ENCODE measurements around the gene NUDT9. TPM values are rescaled to one million over a fixed set of nuclear protein-coding genes. Genes with fewer than 3 reads are reported as not detected.

NUDT9 gene
- total RNA-seq, 4 donors from 2014 or later = 20.4 to 38.2 (median 28.4) TPM

DNA sequence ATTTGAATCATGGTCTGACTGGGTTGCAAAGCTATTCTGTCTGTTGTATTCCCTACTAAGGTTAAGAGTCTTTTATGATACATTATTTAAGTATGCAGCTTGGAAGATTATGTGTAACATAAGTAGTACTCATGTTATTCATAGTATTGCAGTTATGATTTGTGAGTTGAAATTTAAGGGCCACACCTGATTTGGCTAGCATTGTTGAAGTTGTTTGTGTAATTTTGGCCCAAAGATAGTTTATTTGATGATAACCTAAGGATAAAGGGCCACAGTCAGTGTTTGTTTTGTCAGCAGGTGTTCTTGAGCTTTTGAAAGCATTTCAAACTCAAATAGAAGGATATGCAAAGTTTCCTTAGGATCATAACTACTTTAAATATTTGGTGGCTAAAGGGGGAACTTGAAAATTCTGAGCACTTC lies 38.9 kb downstream of the NUDT9 start:
- Histone ChIP-seq H3K4me3 (replicated peaks in 1 of 3) (no peak overlapping the region), H3K9me3 (no peaks in the 10 kb centered on the region), H3K27me3 (no peaks in the 10 kb centered on the region), H3K27ac (no peak overlapping the region), H3K36me3 (peaks cover 0 to 12% of the 10 kb centered on the region in 2 donors), H3K4me1 (no peaks in the 10 kb centered on the region)
- intact Hi-C loops (cut with DNase I) = no loop called here
- TF ChIP-seq POLR2A (IDR thresholded peaks at IDR 0.05) = no peak
- TF ChIP-seq, protein P1, sequence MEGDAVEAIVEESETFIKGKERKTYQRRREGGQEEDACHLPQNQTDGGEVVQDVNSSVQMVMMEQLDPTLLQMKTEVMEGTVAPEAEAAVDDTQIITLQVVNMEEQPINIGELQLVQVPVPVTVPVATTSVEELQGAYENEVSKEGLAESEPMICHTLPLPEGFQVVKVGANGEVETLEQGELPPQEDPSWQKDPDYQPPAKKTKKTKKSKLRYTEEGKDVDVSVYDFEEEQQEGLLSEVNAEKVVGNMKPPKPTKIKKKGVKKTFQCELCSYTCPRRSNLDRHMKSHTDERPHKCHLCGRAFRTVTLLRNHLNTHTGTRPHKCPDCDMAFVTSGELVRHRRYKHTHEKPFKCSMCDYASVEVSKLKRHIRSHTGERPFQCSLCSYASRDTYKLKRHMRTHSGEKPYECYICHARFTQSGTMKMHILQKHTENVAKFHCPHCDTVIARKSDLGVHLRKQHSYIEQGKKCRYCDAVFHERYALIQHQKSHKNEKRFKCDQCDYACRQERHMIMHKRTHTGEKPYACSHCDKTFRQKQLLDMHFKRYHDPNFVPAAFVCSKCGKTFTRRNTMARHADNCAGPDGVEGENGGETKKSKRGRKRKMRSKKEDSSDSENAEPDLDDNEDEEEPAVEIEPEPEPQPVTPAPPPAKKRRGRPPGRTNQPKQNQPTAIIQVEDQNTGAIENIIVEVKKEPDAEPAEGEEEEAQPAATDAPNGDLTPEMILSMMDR (IDR thresholded peaks at IDR 0.05) = no peak
- no peak for DNase-seq

DNA sequence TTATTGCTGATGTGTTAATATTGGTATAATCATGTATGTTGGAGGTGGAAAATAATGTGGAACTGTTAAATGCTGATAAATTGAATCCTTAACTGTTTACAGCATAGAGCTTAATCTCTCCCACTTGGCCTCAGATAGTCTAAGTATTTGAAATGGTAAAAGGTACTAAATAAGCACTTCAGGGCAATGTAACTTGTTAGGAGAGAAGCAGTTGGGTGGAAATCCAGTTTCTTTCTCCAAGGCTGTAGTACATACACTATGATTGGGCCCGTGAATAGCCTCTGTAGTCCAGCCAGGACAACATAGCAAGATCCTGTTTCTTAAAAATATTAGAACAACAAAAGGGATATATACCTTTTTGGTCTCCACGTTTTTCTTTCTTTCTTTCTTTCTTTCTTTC lies 39.7 kb downstream of the NUDT9 start:
- H3K4me3 ChIP-seq (replicated peaks in 1 of 3) = no peak overlapping the region
- intact Hi-C loops (cut with DNase I) = no loop called here
- H3K36me3 ChIP-seq = peaks cover 0 to 12% of the 10 kb centered on the region in 2 donors
- no peak overlapping the region for H3K27ac ChIP-seq
- H3K9me3 ChIP-seq = no peaks in the 10 kb centered on the region
- H3K27me3 ChIP-seq = no peaks in the 10 kb centered on the region
- H3K4me1 ChIP-seq = no peaks in the 10 kb centered on the region
- DNase-seq = no peak
- WGBS, 2 donors = 91 to 93% methylated on average over 2 of the region's 2 CpGs
- TF ChIP-seq POLR2A (IDR thresholded peaks at IDR 0.05) = no peak
- TF ChIP-seq, protein P1 (IDR thresholded peaks at IDR 0.05) = no peak

DNA sequence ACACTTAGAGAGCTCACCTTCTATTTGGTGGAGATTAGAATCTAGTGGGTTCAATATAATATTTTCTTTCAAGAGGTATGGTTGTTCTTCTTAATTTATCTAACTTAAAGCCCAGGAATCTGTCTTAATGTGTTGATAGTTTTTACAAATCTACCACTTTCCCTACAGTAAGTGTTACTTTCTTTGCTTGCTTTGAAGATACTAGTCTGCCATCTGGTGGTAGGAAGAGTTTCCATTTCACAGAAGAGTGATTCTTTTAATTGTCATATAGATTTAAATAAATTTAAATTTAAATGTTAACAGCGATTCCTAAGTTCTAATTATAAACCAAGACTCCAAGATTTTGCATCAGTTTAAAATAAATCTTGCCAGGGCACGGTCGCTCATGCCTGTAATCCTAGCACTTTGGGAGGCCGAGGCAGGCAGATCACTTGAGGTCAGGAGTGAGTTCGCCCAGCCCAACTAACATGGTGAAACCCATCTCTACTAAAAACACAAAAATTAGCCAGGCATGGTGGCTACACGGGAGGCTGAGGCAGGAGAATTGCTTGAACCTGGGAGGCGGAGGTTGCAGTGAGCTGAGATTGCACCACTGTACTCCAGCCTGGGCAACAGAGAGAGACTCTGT lies 43.5 kb downstream of the NUDT9 start:
- DNase-seq = peak in 1 of 2 donors; percentile 3
- H3K27ac ChIP-seq = no peak overlapping the region
- WGBS, 2 donors = 38 to 42% methylated on average over 7 of the region's 7 CpGs

DNA sequence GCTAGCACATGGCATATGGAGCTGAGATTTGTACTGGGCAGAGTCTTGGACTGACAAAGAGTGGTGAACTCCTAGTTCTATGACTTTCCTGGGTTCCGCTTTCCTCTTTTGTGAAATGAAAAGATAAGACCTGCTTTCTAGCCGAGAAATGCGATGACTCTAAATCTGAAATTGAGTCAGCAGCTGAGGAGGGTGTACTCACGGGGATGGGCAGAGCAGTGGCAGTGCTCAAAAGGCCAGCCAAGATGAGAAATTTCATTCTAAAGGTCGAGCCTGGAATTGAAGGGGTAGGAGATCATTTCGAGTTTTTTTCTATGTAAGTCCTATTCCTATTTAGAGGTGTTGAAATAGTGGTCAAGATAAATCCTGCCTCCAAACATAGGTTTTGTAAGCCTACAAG lies 47.0 kb downstream of the NUDT9 start:
- WGBS, 2 donors = 91 to 93% methylated on average over 6 of the region's 6 CpGs
- H3K9me3 ChIP-seq = no peaks in the 10 kb centered on the region
- H3K27ac ChIP-seq = no peak overlapping the region
- H3K4me1 ChIP-seq = no peaks in the 10 kb centered on the region
- no peak for DNase-seq
- H3K36me3 ChIP-seq = no peaks in the 10 kb centered on the region
- TF ChIP-seq, protein P1 (IDR thresholded peaks at IDR 0.05) = no peak
- no peak for TF ChIP-seq POLR2A (IDR thresholded peaks at IDR 0.05)
- H3K27me3 ChIP-seq = no peaks in the 10 kb centered on the region
- intact Hi-C loops (cut with DNase I) = loop anchor here (5.0 kb wide), 1 partner anchor 92 kb away; no protein-coding TSS in a partner anchor
- H3K4me3 ChIP-seq (replicated peaks in 1 of 3) = no peak overlapping the region

More for the DNA sequence above, 43.5 kb downstream of the NUDT9 start:
- H3K36me3 ChIP-seq = no peaks in the 10 kb centered on the region
- H3K27me3 ChIP-seq = no peaks in the 10 kb centered on the region
- H3K4me3 ChIP-seq (replicated peaks in 1 of 3) = no peak overlapping the region
- intact Hi-C loops (cut with DNase I) = loop anchor here (5.0 kb wide), 1 partner anchor 89 kb away; no protein-coding TSS in a partner anchor
- H3K4me1 ChIP-seq = no peaks in the 10 kb centered on the region
- no peak for TF ChIP-seq POLR2A (IDR thresholded peaks at IDR 0.05)
- TF ChIP-seq, protein P1 (IDR thresholded peaks at IDR 0.05) = peak; percentile 17 to 78 (median 50)
- H3K9me3 ChIP-seq = no peaks in the 10 kb centered on the region

DNA sequence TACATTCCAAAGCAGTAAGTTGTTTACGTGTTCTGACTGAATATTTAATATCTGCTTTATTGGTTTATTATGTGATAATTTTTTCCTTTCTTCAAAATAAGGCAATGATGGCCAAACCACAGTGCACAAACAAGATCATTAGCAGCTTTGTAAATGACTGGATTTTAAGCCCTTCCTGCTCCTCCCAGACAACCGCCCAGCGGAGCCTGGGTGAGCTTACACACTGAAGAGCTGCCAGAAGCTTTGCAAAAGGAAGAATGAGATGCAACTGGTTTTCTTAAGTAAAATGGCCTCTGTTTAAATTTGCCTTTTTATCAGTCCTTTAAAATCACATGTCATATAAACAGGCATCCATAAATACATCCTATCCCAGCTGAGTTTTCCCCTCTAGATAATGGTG lies 54.6 kb downstream of the NUDT9 start:
- Histone ChIP-seq H3K4me1 (no peaks in the 10 kb centered on the region), H3K27ac (no peak overlapping the region), H3K27me3 (no peaks in the 10 kb centered on the region), H3K36me3 (no peaks in the 10 kb centered on the region), H3K4me3 (replicated peaks in 1 of 3) (no peak overlapping the region), H3K9me3 (no peaks in the 10 kb centered on the region)
- TF ChIP-seq, protein P1 (IDR thresholded peaks at IDR 0.05) = no peak
- no peak for TF ChIP-seq POLR2A (IDR thresholded peaks at IDR 0.05)
- DNase-seq = no peak
- intact Hi-C loops (cut with DNase I) = no loop called here
- 80 to 90% methylated on average over 3 of the region's 3 CpGs for WGBS, 2 donors

All from thyroid gland (tissue), 4 donors.